ENCODE results near the gene C3orf70. TPM values are rescaled to one million over a fixed set of nuclear protein-coding genes. Genes with fewer than 3 reads are reported as not detected.
A peak's percentile ranks its signal among the peaks of the same experiment; 100 is the strongest.

Gene C3orf70
- total RNA-seq, 4 donors from 2014 or later = 13.9 to 16.4 (median 14.8) TPM

DNA sequence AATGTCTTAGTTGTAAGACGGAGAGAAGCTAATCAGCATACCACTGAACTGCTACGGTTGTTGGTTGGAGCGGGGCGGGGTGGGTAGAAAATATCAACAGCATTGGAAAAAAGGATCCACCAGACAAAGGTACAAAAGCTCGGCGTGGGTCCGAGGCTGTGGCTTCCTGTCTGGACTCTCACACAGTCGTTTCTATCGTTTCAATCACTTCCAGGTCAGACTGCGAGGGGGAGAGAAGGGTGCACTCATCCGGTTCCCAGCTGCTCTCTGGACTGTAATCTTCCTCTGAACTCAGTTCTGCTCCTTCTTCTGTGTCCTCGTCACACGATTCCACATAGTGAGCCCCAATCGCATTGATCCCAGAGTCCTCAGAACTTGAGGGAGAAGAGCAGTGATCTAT lies 70.0 kb downstream of the C3orf70 start:
- Histone ChIP-seq H3K9me3 (no peaks in the 10 kb centered on the region), H3K4me1 (peaks cover 2 to 10% (median 5%) of the 10 kb centered on the region in 4 donors), H3K27ac (no peak overlapping the region), H3K36me3 (peaks cover 0 to 9% (median 0%) of the 10 kb centered on the region in 4 donors), H3K27me3 (no peaks in the 10 kb centered on the region), H3K4me3 (no peak overlapping the region)
- TF ChIP-seq EP300 (IDR thresholded peaks at IDR 0.05; ENCODE audit: low read depth) = no peak
- TF ChIP-seq POLR2AphosphoS5 (IDR thresholded peaks at IDR 0.05) = no peak
- TF ChIP-seq POLR2A (IDR thresholded peaks at IDR 0.05) = no peak
- TF ChIP-seq, protein P1, sequence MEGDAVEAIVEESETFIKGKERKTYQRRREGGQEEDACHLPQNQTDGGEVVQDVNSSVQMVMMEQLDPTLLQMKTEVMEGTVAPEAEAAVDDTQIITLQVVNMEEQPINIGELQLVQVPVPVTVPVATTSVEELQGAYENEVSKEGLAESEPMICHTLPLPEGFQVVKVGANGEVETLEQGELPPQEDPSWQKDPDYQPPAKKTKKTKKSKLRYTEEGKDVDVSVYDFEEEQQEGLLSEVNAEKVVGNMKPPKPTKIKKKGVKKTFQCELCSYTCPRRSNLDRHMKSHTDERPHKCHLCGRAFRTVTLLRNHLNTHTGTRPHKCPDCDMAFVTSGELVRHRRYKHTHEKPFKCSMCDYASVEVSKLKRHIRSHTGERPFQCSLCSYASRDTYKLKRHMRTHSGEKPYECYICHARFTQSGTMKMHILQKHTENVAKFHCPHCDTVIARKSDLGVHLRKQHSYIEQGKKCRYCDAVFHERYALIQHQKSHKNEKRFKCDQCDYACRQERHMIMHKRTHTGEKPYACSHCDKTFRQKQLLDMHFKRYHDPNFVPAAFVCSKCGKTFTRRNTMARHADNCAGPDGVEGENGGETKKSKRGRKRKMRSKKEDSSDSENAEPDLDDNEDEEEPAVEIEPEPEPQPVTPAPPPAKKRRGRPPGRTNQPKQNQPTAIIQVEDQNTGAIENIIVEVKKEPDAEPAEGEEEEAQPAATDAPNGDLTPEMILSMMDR (IDR thresholded peaks at IDR 0.05) = no peak
- in situ Hi-C loops (cut with MboI; ENCODE audit: low pct_ligation_motif_present in 1 of 4, low pct_unique_long_range_greater_than_20kb in 1 of 4, low sequenced_read_pairs in 3 of 4) = no loop called here
- no peak for DNase-seq
- intact Hi-C loops (cut with DNase I; ENCODE audit: low total_unique reads) = no loop called here
- WGBS, 2 donors (ENCODE audit: low coverage in 1 of 2) = 83 to 100% methylated on average over 2 to 14 of the region's 14 CpGs

DNA sequence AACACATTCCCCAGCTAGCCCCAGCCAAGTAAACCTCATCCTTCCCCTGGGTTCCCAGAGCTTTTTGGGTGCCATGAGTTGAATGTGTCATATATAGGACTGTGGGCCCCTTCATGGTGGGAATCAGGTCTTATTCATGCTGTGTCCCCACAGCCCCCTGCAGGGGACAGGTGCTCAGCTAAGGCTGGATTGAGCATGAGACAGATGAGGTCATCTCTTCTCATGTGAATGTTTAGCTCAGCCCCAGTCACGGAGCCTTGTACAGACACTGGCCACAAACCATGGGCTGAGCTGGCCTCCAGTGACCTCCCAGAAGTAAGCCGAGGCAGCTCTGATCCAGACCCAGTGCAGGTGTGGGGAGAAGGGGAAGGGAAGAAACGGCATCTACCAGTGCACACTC lies 70.7 kb downstream of the C3orf70 start:
- Histone ChIP-seq H3K36me3 (peaks cover 0 to 9% (median 0%) of the 10 kb centered on the region in 4 donors), H3K4me1 (peaks cover 2 to 10% (median 5%) of the 10 kb centered on the region in 4 donors), H3K4me3 (no peak overlapping the region), H3K27ac (no peak overlapping the region), H3K9me3 (no peaks in the 10 kb centered on the region), H3K27me3 (no peaks in the 10 kb centered on the region)
- no peak for DNase-seq
- TF ChIP-seq POLR2A (IDR thresholded peaks at IDR 0.05) = no peak
- TF ChIP-seq, protein P1 (IDR thresholded peaks at IDR 0.05) = no peak
- no peak for TF ChIP-seq POLR2AphosphoS5 (IDR thresholded peaks at IDR 0.05)
- TF ChIP-seq EP300 (IDR thresholded peaks at IDR 0.05; ENCODE audit: low read depth) = no peak
- intact Hi-C loops (cut with DNase I; ENCODE audit: low total_unique reads) = no loop called here
- in situ Hi-C loops (cut with MboI; ENCODE audit: low pct_ligation_motif_present in 1 of 4, low pct_unique_long_range_greater_than_20kb in 1 of 4, low sequenced_read_pairs in 3 of 4) = no loop called here
- WGBS, 2 donors (ENCODE audit: low coverage in 1 of 2) = 85% methylated on average over 3 of the region's 3 CpGs; no CpG with 5 or more reads in 1 of the 2 donors

DNA sequence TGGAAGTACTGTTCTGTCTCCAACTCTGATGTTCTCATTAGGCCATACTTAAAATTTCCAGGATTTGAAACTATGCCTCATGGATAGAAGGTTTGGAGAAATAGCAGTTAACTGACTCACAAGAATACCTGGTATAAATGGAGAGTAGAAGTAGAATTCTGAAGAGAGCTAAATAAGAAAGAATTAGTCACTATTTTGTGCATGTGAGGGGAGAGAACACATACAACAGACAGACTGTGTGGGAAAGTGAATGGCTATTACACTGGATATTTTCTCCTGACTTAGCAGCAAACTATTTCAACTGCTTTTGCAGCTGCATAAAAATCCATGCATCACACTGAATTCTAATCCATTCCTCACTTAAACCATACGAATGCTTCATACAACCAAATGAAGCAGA lies 71.3 kb downstream of the C3orf70 start:
- Histone ChIP-seq H3K9me3 (no peaks in the 10 kb centered on the region), H3K27me3 (no peaks in the 10 kb centered on the region), H3K4me1 (peaks cover 2 to 10% (median 5%) of the 10 kb centered on the region in 4 donors), H3K27ac (no peak overlapping the region), H3K4me3 (no peak overlapping the region), H3K36me3 (peaks cover 0 to 9% (median 0%) of the 10 kb centered on the region in 4 donors)
- TF ChIP-seq, protein P1 (IDR thresholded peaks at IDR 0.05) = no peak
- TF ChIP-seq POLR2A (IDR thresholded peaks at IDR 0.05) (no peak), EP300 (IDR thresholded peaks at IDR 0.05; ENCODE audit: low read depth) (no peak), POLR2AphosphoS5 (IDR thresholded peaks at IDR 0.05) (no peak)
- in situ Hi-C loops (cut with MboI; ENCODE audit: low pct_ligation_motif_present in 1 of 4, low pct_unique_long_range_greater_than_20kb in 1 of 4, low sequenced_read_pairs in 3 of 4) (no loop called here), intact Hi-C loops (cut with DNase I; ENCODE audit: low total_unique reads) (no loop called here)
- DNase-seq = no peak
- 67 to 92% methylated on average over 1 of the region's 1 CpG for WGBS, 2 donors (ENCODE audit: low coverage in 1 of 2)

DNA sequence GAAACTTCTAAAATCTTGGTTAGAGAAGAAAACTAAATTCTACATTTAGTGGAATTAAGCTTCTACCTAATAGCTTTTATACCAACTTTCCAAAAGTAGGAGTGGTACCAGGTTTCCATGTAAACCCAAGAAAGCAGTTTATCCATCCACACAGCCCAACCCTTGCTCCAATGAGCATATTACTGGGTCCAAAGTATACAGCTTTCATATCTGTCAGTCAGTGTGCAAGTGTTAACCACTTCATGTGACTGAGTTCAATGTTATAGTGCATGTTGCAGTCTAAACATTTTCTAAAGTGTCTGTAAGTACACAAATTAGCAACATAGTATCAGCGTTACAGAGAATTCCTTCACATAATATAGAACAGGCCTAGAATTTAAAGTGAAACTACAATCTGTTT lies 73.2 kb downstream of the C3orf70 start:
- Histone ChIP-seq H3K27ac (peak overlapping the region in 2 of 4 donors; percentile 13 to 27), H3K4me1 (peaks cover 2 to 10% (median 5%) of the 10 kb centered on the region in 4 donors), H3K9me3 (no peaks in the 10 kb centered on the region), H3K4me3 (no peak overlapping the region), H3K27me3 (no peaks in the 10 kb centered on the region), H3K36me3 (peaks cover 0 to 9% (median 0%) of the 10 kb centered on the region in 4 donors)
- in situ Hi-C loops (cut with MboI; ENCODE audit: low pct_ligation_motif_present in 1 of 4, low pct_unique_long_range_greater_than_20kb in 1 of 4, low sequenced_read_pairs in 3 of 4) (no loop called here), intact Hi-C loops (cut with DNase I; ENCODE audit: low total_unique reads) (no loop called here)
- 25 to 61% methylated on average over 1 of the region's 1 CpG for WGBS, 2 donors (ENCODE audit: low coverage in 1 of 2)
- DNase-seq = no peak
- TF ChIP-seq POLR2AphosphoS5 (IDR thresholded peaks at IDR 0.05) (no peak), EP300 (IDR thresholded peaks at IDR 0.05; ENCODE audit: low read depth) (no peak), POLR2A (IDR thresholded peaks at IDR 0.05) (no peak)
- TF ChIP-seq, protein P1 (IDR thresholded peaks at IDR 0.05) = no peak
